ENCODE results near the gene NBAS.

Gene NBAS

DNA sequence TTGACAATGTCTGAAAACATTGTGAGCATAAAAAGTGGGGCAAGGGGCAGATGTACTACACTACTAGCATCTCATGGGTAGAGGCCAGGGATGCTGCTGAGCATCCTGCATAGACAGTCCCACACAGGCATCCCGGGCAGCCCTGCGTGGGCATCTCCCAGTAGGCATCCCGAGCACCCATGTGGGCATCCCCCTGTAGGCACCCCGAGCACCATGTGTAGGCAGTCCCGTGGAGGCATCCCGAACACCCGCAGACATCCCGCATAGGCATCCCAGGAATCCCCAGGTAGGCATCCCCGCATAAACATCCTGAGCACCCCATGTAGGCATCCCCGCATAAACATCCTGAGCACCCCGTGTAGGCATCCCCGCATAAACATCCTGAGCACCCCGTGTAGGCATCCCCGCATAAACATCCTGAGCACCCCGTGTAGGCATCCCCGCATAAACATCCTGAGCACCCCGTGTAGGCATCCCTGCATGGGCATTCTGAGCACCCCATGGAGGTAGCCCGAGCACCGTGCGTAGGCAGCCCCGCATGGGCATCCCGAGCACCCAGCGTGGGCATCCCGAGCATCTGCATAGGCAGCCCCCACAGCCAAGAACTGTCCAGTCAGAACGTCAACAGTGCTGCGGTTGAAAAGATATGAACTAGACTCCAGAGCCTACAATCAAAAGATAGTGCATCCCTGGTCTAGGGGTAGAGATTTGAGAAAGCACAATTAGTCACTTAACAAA, 273.5 kb downstream of the NBAS start:
- Histone ChIP-seq H3K36me3 (ENCODE audit: insufficient read depth, low read length) (no peaks in the 10 kb centered on the region; the same call in 1 of the 2 replicates), H3K4me3 (no peak overlapping the region), H3K9ac (ENCODE audit: insufficient read length) (no peak overlapping the region), H3K27ac (no peak overlapping the region), H3K9me3 (ENCODE audit: low read depth, low read length) (no peaks in the 10 kb centered on the region)
- no peak for DNase-seq (ENCODE audit: low read depth, low spot score)
- no peak for TF ChIP-seq POLR2AphosphoS5 (IDR thresholded peaks at IDR 0.05; ENCODE audit: borderline replicate concordance, low read depth, low read length)
- TF ChIP-seq EZH2 (IDR thresholded peaks at IDR 0.05): no peak
- no peak for TF ChIP-seq FOXP2 (optimal IDR thresholded peaks at IDR 0.05; ENCODE audit: control extremely low read depth, extremely low read length, insufficient read depth)

DNA sequence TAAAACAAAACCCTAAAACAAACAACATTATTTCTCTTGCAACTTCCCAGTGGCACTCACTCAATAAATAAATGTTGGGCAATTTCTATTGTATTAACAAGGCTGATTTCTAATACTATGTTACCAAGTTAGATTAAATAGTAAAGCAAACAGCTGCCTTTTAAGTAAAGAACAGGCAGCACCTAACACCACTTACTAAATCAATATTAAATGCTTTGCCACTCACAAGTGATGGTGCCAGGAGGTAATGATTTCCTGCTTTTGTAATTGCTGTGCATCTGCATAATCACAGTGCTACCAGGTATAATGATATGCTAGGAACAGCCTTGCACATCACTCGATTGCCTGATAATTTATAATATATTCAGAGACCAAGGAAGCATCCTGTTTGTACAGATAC, 276.5 kb downstream of the NBAS start:
- no peak for DNase-seq (ENCODE audit: low read depth, low spot score)
- Histone ChIP-seq H3K27ac (no peak overlapping the region), H3K36me3 (ENCODE audit: insufficient read depth, low read length) (no peaks in the 10 kb centered on the region; the same call in 1 of the 2 replicates), H3K4me3 (no peak overlapping the region), H3K9me3 (ENCODE audit: low read depth, low read length) (no peaks in the 10 kb centered on the region), H3K9ac (ENCODE audit: insufficient read length) (no peak overlapping the region)
- TF ChIP-seq EZH2 (IDR thresholded peaks at IDR 0.05) (no peak), FOXP2 (optimal IDR thresholded peaks at IDR 0.05; ENCODE audit: control extremely low read depth, extremely low read length, insufficient read depth) (no peak), POLR2AphosphoS5 (IDR thresholded peaks at IDR 0.05; ENCODE audit: borderline replicate concordance, low read depth, low read length) (no peak)

DNA sequence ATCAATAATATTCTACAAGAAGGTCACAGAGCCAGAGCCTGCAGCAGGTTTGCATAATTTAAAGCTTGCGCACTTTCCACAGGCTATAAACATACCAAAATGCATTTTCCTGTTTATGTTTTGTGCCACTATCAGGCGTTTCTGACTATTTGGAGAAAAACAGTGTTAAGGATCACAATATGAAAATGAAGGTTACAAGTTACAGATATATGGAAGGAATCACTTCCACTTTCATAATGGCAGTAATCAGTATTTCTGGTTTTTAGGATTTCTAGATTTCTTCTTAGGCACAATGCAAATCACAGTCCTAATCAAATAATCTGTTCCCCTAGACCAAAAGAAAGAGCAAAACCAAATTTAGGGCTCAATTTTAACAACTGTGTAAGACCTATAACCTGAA, 279.5 kb downstream of the NBAS start:
- Histone ChIP-seq H3K9ac (ENCODE audit: insufficient read length) (no peak overlapping the region), H3K36me3 (ENCODE audit: insufficient read depth, low read length) (no peaks in the 10 kb centered on the region; the same call in 1 of the 2 replicates), H3K27ac (no peak overlapping the region), H3K9me3 (ENCODE audit: low read depth, low read length) (no peaks in the 10 kb centered on the region), H3K4me3 (no peak overlapping the region)
- TF ChIP-seq POLR2AphosphoS5 (IDR thresholded peaks at IDR 0.05; ENCODE audit: borderline replicate concordance, low read depth, low read length) (no peak), EZH2 (IDR thresholded peaks at IDR 0.05) (no peak), FOXP2 (optimal IDR thresholded peaks at IDR 0.05; ENCODE audit: control extremely low read depth, extremely low read length, insufficient read depth) (no peak)
- DNase-seq (ENCODE audit: low read depth, low spot score): no peak

DNA sequence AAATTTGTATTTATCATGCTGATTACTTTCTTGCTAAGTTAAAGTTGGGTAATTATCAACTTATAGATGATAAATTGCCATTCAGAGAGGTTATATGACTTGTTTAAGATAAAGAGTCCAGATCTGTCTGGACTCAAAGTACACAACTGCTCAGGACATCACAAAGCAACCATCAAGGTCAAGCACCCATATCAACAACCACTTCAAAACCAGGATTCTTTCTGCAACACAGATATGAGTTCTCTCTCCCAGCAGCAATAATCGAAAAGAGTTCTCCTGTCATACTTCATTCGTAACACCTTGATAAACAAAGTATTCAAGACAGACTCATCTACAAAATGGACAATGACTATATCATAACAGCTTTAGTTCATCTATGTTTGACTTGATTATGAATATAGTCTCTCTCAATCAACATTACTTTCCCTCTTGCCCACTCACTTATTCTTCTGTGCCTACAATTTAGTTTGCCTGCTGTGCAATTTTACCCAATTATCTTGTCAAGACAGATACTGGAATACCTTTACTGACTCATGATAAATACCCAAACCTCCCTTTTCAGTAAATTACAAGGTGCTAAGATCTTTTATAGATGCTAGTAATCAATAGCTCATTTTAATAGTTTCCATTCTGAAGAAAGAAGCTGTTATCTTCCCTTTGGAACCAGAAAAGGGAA, 281.8 kb downstream of the NBAS start:
- Histone ChIP-seq H3K36me3 (ENCODE audit: insufficient read depth, low read length) (peaks cover 11% of the 10 kb centered on the region), H3K4me3 (no peak overlapping the region), H3K27ac (no peak overlapping the region), H3K9ac (ENCODE audit: insufficient read length) (no peak overlapping the region), H3K9me3 (ENCODE audit: low read depth, low read length) (no peaks in the 10 kb centered on the region)
- no peak for DNase-seq (ENCODE audit: low read depth, low spot score)
- TF ChIP-seq EZH2 (IDR thresholded peaks at IDR 0.05): no peak
- no peak for TF ChIP-seq FOXP2 (optimal IDR thresholded peaks at IDR 0.05; ENCODE audit: control extremely low read depth, extremely low read length, insufficient read depth)
- no peak for TF ChIP-seq POLR2AphosphoS5 (IDR thresholded peaks at IDR 0.05; ENCODE audit: borderline replicate concordance, low read depth, low read length)

DNA sequence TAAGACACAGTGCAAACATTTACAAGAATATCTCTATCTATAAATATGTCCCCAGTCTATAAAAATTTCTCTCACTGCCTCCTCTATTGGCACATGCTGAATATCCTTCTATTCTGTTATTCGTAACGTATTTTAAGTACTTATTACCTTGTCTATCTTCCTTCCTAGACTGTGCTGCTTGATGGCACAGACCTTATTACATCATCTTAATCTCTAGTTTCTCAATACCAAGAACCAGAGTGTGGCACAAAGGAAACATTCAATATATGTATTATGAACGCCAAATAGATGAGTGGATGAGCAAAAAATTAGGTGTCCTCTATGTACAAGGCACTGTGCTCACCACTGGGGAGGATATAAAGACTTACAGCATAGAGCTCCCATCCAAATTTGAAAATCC, 282.8 kb downstream of the NBAS start:
- DNase-seq (ENCODE audit: low read depth, low spot score): no peak
- H3K36me3 ChIP-seq (ENCODE audit: insufficient read depth, low read length): peaks cover 11% of the 10 kb centered on the region

DNA sequence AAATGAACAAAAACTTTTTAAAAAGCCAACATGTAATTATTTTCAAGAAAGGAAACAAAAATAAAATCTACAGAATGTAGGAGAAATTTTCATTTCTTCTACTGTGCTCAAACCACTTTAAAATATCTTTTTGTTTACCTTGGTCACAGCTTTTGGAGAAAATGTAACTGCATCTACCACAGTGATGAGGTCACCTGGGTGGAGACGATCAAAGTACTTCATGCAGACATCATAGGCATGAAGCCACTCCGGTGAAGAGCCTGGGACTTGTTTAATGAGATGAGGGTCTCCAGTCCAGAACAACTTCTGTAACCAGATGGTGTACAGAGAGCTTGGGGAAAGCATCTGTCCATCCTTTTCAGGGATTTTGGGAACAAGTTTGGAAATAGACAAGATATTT, 285.8 kb downstream of the NBAS start:
- H3K36me3 ChIP-seq (ENCODE audit: insufficient read depth, low read length): peaks cover 11% of the 10 kb centered on the region
- H3K27ac ChIP-seq: no peak overlapping the region
- no peak for DNase-seq (ENCODE audit: low read depth, low spot score)
- H3K9me3 ChIP-seq (ENCODE audit: low read depth, low read length): no peaks in the 10 kb centered on the region
- no peak for TF ChIP-seq POLR2AphosphoS5 (IDR thresholded peaks at IDR 0.05; ENCODE audit: borderline replicate concordance, low read depth, low read length)
- H3K4me3 ChIP-seq: no peak overlapping the region
- H3K9ac ChIP-seq (ENCODE audit: insufficient read length): no peak overlapping the region

More for the DNA sequence above, 282.8 kb downstream of the NBAS start:
- H3K9ac ChIP-seq (ENCODE audit: insufficient read length): no peak overlapping the region
- H3K4me3 ChIP-seq: no peak overlapping the region
- no peak overlapping the region for H3K27ac ChIP-seq
- no peaks in the 10 kb centered on the region for H3K9me3 ChIP-seq (ENCODE audit: low read depth, low read length)
- TF ChIP-seq FOXP2 (optimal IDR thresholded peaks at IDR 0.05; ENCODE audit: control extremely low read depth, extremely low read length, insufficient read depth) (no peak), POLR2AphosphoS5 (IDR thresholded peaks at IDR 0.05; ENCODE audit: borderline replicate concordance, low read depth, low read length) (no peak), EZH2 (IDR thresholded peaks at IDR 0.05) (no peak)

DNA sequence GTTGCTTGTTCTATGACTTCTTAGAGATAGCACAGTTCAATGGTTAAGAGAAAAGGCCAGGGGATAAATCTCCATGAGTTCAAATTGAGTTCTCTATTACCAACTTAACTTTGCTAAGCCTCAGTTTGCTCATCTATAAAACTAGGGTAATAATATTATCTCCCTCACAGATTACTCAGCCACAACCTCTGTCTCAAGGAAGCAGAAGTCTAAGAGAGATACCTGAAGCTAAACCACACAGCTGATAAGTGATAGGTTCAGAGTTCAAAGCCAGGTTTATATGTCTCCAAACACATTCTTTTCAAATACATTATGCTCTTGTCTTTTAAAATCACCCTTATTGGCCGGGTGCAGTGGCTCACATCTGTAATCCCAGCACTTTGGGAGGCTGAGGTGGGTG, 287.7 kb downstream of the NBAS start:
- Histone ChIP-seq H3K9ac (ENCODE audit: insufficient read length) (no peak overlapping the region), H3K27ac (no peak overlapping the region), H3K4me3 (no peak overlapping the region), H3K36me3 (ENCODE audit: insufficient read depth, low read length) (peaks cover 11% of the 10 kb centered on the region), H3K9me3 (ENCODE audit: low read depth, low read length) (no peaks in the 10 kb centered on the region)
- DNase-seq (ENCODE audit: low read depth, low spot score): no peak
- no peak for TF ChIP-seq FOXP2 (optimal IDR thresholded peaks at IDR 0.05; ENCODE audit: control extremely low read depth, extremely low read length, insufficient read depth)
- TF ChIP-seq EZH2 (IDR thresholded peaks at IDR 0.05): no peak
- no peak for TF ChIP-seq POLR2AphosphoS5 (IDR thresholded peaks at IDR 0.05; ENCODE audit: borderline replicate concordance, low read depth, low read length)

DNA sequence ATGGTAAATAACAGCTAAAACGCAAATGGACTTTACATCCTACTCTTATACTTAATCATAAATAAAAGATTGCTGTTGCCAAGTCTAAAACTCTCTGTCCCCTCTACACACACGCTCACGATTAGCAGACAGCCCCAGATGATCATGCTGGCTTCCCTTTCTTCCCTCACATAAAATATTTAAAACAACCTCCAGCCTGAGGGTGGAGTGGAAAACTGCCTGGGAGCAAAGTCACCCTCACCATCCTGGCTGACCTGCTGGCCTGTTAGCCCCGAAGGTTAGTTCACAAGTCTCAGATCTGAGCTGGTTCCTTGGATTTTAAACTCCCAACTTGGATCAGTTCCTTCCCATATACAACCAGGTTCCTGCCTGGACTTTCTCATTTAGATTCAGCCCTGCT, 288.2 kb downstream of the NBAS start:
- H3K36me3 ChIP-seq (ENCODE audit: insufficient read depth, low read length): peaks cover 11% of the 10 kb centered on the region
- H3K27ac ChIP-seq: no peak overlapping the region
- no peak overlapping the region for H3K9ac ChIP-seq (ENCODE audit: insufficient read length)
- no peak for DNase-seq (ENCODE audit: low read depth, low spot score)
- TF ChIP-seq FOXP2 (optimal IDR thresholded peaks at IDR 0.05; ENCODE audit: control extremely low read depth, extremely low read length, insufficient read depth) (no peak), EZH2 (IDR thresholded peaks at IDR 0.05) (no peak), POLR2AphosphoS5 (IDR thresholded peaks at IDR 0.05; ENCODE audit: borderline replicate concordance, low read depth, low read length) (no peak)
- H3K9me3 ChIP-seq (ENCODE audit: low read depth, low read length): no peaks in the 10 kb centered on the region
- H3K4me3 ChIP-seq: no peak overlapping the region

All from SK-N-MC (cell line).